HepG2 (cell line): ENCODE measurements around the gene COL26A1.

ENCODE experiments used
- CHD2 ChIP-seq: IDR thresholded peaks from 2 replicates; pipeline ENCODE4 v1.6.1; 2011; ENCODE audit warnings: low read depth, low read length, improper control_type of control experiment
- CTCF ChIP-seq: sonication (generic); formaldehyde crosslinking; IDR thresholded peaks from 2 replicates; pipeline ENCODE4 v1.5.0; 2020; ENCODE audit warnings: mild to moderate bottlenecking, missing genetic modification reagents, moderate library complexity
- E2F2 ChIP-seq: sonication (generic); formaldehyde crosslinking; IDR thresholded peaks from 2 replicates; pipeline ENCODE4 v1.4.0; 2020; ENCODE audit warnings: missing genetic modification reagents, borderline replicate concordance
- E2F5 ChIP-seq: sonication (generic); formaldehyde crosslinking; conservative IDR thresholded peaks from 2 replicates; pipeline ENCODE4 v1.4.0; 2020; ENCODE audit warnings: missing genetic modification reagents
- EZH2 ChIP-seq: conservative IDR thresholded peaks from 2 replicates; pipeline ENCODE4 v1.6.1; 2012; ENCODE audit warnings: mild to moderate bottlenecking, low read depth, low read length, moderate library complexity
- GATAD2A ChIP-seq: IDR thresholded peaks from 2 replicates; pipeline ENCODE4 v1.6.1; 2016
- GLMP ChIP-seq: sonication (generic); formaldehyde crosslinking; IDR thresholded peaks from 2 replicates; pipeline ENCODE4 v1.9.0; 2021; ENCODE audit warnings: missing genetic modification reagents, mild to moderate bottlenecking, borderline replicate concordance
- MLX ChIP-seq: IDR thresholded peaks from 2 replicates; pipeline ENCODE4 v1.6.1; 2016
- POLR2A ChIP-seq, 2 experiments: IDR thresholded peaks; 2 replicates each; pipeline ENCODE4 v1.6.1; 2011; ENCODE audit warnings: low read depth in 2 of 2, low read length in 2 of 2, mild to moderate bottlenecking in 1 of 2, moderate library complexity in 1 of 2; ENCODE audit not compliant: insufficient read depth in 1 of 2
- POLR2G ChIP-seq: fragments of 200-400 bp; formaldehyde crosslinking; IDR thresholded peaks from 2 replicates; pipeline ENCODE4 v1.6.1; 2018; ENCODE audit warnings: mild to moderate bottlenecking, low read depth, low read length, moderate library complexity
- PRDM15 ChIP-seq: sonication (generic); formaldehyde crosslinking; IDR thresholded peaks from 2 replicates; pipeline ENCODE4 v1.4.0; 2020; ENCODE audit warnings: missing genetic modification reagents
- SP1 ChIP-seq, 2 experiments: fragments of 450-650 bp in 1 of 2; sonication (generic) in 1 of 2; formaldehyde crosslinking in 1 of 2; IDR thresholded peaks; 2 replicates each; pipeline versions ENCODE4 v1.4.0 to v1.6.1; 2016 to 2020; ENCODE audit warnings: missing genetic modification reagents in 1 of 2
- SP2 ChIP-seq: sonication (generic); formaldehyde crosslinking; IDR thresholded peaks from 2 replicates; pipeline ENCODE4 v1.5.1; 2020; ENCODE audit warnings: mild to moderate bottlenecking, missing genetic modification reagents
- TRIM22 ChIP-seq: fragments of 450-650 bp; IDR thresholded peaks from 2 replicates; pipeline ENCODE4 v1.6.1; 2017

GRCh38 chr7:101367676-101368075 is 5.0 kb downstream of the COL26A1 start:
- TF ChIP-seq E2F2 (CRISPR knock-in tag): no peak
- TF ChIP-seq SP2 (CRISPR knock-in tag): no peak
- no peak for TF ChIP-seq PRDM15 (CRISPR knock-in tag)
- no peak for TF ChIP-seq EZH2
- TF ChIP-seq MLX (CRISPR knock-in tag): no peak
- no peak for TF ChIP-seq POLR2G
- TF ChIP-seq POLR2A (IDR thresholded peaks at IDR 0.05; ENCODE audit: insufficient read depth in 1 of 2, low read depth in 2 of 2, low read length in 2 of 2): no peak
- TF ChIP-seq GLMP (CRISPR knock-in tag): no peak
- TF ChIP-seq SP1 (IDR thresholded peaks at IDR 0.05): no peak
- TF ChIP-seq SP1 (CRISPR knock-in tag; IDR thresholded peaks at IDR 0.05): no peak
- no peak for TF ChIP-seq E2F5 (CRISPR knock-in tag)
- TF ChIP-seq CHD2: no peak
- no peak for TF ChIP-seq GATAD2A (CRISPR knock-in tag)
- no peak for TF ChIP-seq TRIM22
- no peak for TF ChIP-seq CTCF (CRISPR knock-in tag)
